ENCODE measurements around the gene DYRK2. TPM values are rescaled to one million over a fixed set of nuclear protein-coding genes. Genes with fewer than 3 reads are reported as not detected.
A peak's percentile ranks its signal among the peaks of the same experiment; 100 is the strongest.

The DYRK2 gene
- 10 to 100 TPM; 11.1 to 34.4 (median 18.8) TPM for total RNA-seq

DNA sequence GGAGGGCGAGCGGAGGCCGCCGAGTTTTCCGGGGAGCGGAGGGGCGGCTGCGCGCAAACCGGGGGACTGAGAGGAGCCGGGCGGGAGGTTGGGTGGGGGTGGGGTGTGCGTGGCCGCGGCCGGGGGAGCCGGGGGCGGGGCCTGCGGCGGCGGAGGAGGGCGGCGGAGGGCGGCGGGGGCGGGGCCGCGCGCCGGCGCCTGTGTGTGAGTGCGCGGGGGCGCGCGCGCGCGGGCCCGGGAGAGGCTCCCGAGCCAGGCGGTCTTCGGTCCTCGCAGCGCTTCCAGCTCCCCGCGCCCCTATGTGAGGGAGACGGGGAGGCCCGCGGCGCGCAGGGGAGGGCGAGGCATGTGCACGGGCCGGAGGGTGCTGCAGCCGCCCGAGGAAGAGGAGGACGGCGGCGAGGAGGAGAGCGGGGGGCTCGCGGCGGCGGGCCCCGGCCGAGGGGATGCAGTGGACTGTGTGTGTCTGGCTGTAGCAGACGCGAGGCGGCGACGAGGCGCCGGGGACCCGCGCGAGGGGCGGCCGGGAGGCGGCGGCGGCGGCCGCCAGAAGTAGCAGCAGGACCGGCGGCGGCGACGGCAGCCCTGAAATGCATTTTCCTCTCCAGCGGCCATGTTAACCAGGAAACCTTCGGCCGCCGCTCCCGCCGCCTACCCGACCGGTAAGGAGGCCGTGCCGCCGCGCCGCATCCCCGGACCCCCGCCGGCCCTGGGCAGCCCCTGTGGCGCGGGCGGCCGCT lies at the start of gene DYRK2:
TSS of gene DYRK2 (plus strand) at position 225 of the 740 bp plus-strand sequence. CDS start at position 614, 389 bp downstream.
- ATAC-seq (replicated peaks in 6 of 8) = peak; percentile 38 to 76 (median 68)
- Histone ChIP-seq H3K4me1 (replicated peaks in 1 of 2) (peaks cover 4 to 11% of the 10 kb centered on the region in 2 donors), H3K4me3 (peak within 1 kb of the TSS; percentile 89 to 100 (median 97)), H3K27ac (peak within 1 kb of the TSS; percentile 88 to 93)
- WGBS, 10 experiments = 0% methylated on average over 5 of the region's 109 CpGs; no CpG with 5 or more reads in 9 of the 10 experiments
- in situ Hi-C loops (cut with MboI; ENCODE audit: low pct_unique_long_range_greater_than_20kb in 2 of 9, low sequenced_read_pairs in 9 of 9, unreplicated experiment in 9 of 9) = loop anchor here in 1 of 9 experiments (25.0 kb wide), 1 partner anchor 186 kb away; no protein-coding TSS in a partner anchor

DNA sequence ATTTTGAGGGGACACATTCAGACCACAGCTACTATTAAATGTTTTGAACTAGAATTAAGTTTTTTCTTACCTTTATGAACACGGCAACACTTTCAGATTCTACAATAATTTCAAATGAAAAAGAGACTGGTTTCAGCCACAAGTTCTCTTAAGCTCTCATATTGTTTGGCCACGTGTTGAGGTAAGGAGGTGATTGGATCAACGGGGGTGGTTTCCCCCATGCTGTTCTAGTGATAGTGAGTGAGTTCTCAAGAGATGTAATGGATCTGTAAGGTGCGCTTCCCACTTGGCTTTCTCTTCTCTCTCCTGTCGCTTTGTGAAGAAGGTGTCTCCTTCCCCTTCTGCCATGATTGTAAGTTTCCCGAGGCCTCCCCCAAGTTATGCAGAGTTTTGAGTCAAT lies 48.9 kb upstream of the DYRK2 start:
- ATAC-seq (replicated peaks in 6 of 8) = no peak
- no peak overlapping the region for H3K27ac ChIP-seq
- in situ Hi-C loops (cut with MboI; ENCODE audit: low pct_unique_long_range_greater_than_20kb in 2 of 9, low sequenced_read_pairs in 9 of 9, unreplicated experiment in 9 of 9) = no loop called here
- no peak overlapping the region for H3K4me3 ChIP-seq
- 55 to 91% (median 83%) methylated on average over 2 to 6 of the region's 6 CpGs for WGBS, 10 experiments
- H3K4me1 ChIP-seq (replicated peaks in 1 of 2) = no peaks in the 10 kb centered on the region

DNA sequence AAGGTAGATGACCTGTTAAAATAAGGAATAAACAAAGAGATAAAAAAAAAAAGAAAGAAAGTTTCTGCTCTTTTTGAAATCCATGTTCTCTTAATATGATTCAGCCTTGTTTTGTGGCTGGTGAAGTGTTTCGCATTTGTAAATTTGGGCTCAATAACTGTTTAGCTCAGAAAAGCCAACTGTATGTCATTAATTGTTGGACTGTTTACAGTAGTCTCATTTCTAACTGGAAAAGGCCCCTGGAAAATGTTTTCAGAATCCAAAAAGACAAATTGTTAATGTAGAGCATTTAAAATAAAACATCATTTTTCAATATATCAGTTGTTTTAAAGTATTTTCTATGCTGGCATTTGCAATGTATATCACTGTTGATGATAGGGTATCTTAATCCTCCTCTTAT lies 47.4 kb upstream of the DYRK2 start:
- Histone ChIP-seq H3K4me3 (no peak overlapping the region), H3K4me1 (replicated peaks in 1 of 2) (no peaks in the 10 kb centered on the region), H3K27ac (no peak overlapping the region)
- in situ Hi-C loops (cut with MboI; ENCODE audit: low pct_unique_long_range_greater_than_20kb in 2 of 9, low sequenced_read_pairs in 9 of 9, unreplicated experiment in 9 of 9) = no loop called here
- WGBS, 10 experiments = 23 to 100% (median 86%) methylated on average over 1 of the region's 1 CpG; no CpG with 5 or more reads in 3 of the 10 experiments
- no peak for ATAC-seq (replicated peaks in 6 of 8)

DNA sequence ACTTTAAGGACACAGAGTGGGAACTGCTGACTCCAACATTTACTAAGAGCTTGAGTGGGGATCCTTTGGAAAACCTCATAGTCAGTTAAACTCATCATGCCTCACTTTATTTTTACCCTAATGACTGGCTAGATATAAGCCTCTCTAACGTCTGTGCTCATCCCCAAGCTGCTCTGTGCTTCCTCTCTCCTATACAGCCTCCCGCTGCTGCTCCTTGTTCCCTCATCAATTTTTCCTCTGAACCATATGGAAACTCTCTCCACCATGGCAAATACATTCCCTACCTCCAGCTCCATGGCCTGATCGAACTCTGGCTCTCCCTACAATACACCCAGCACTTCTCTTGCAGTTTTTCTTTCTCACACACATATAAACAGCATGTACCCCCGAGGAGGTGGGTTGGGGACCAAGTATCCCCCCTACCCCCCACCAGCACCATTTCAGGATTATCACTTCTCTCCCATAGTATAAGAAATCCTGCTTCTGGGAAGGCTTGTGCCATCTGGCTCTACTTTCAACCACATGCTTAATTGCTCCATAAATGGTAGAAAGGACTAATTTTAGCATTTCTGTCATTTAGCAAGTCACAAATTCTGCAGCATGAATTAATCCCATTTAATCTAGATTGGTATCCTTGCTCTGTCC lies 39.2 kb upstream of the DYRK2 start:
- Histone ChIP-seq H3K4me1 (replicated peaks in 1 of 2) (no peaks in the 10 kb centered on the region), H3K27ac (no peak overlapping the region), H3K4me3 (no peak overlapping the region)
- ATAC-seq (replicated peaks in 6 of 8) = no peak
- in situ Hi-C loops (cut with MboI; ENCODE audit: low pct_unique_long_range_greater_than_20kb in 2 of 9, low sequenced_read_pairs in 9 of 9, unreplicated experiment in 9 of 9) = no loop called here
- WGBS, 10 experiments = 44 to 80% (median 69%) methylated on average over 1 to 4 of the region's 4 CpGs; no CpG with 5 or more reads in 3 of the 10 experiments

DNA sequence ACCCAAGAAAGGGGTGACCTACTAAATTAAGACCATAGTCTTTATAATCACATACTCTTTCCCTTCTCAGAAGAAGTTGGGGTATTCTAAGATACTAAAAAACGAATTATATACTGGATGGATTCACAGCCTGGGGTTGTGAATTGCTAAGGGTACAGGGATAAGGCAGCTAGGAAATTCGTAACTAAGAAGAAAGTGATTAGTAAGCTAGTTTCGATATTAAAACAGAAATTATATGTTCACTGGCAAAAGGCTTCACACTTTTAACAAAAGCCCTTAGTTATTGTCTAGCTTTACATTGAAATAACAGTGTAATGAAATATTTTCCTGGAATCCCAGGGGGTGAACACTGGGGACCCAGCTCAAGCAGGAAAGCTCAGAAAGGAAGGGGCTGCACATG lies 35.5 kb upstream of the DYRK2 start:
- in situ Hi-C loops (cut with MboI; ENCODE audit: low pct_unique_long_range_greater_than_20kb in 2 of 9, low sequenced_read_pairs in 9 of 9, unreplicated experiment in 9 of 9) = no loop called here
- ATAC-seq (replicated peaks in 6 of 8) = no peak
- Histone ChIP-seq H3K27ac (no peak overlapping the region), H3K4me3 (no peak overlapping the region), H3K4me1 (replicated peaks in 1 of 2) (no peaks in the 10 kb centered on the region)
- WGBS, 10 experiments = 54 to 100% (median 93%) methylated on average over 1 to 3 of the region's 3 CpGs; no CpG with 5 or more reads in 2 of the 10 experiments

- in situ Hi-C loops (cut with MboI; ENCODE audit: low pct_unique_long_range_greater_than_20kb in 2 of 9, low sequenced_read_pairs in 9 of 9, unreplicated experiment in 9 of 9) = no loop called here
- 20 to 100% (median 91%) methylated on average over 1 to 3 of the region's 3 CpGs; no CpG with 5 or more reads in 3 of the 10 experiments for WGBS, 10 experiments
- no peak overlapping the region for H3K27ac ChIP-seq
Measured at GRCh38 chr12:67617629-67618028, 30.9 kb upstream of the DYRK2 start.

GRCh38 chr12:67618303-67618702 lies 30.2 kb upstream of the DYRK2 start:
- Histone ChIP-seq H3K27ac (no peak overlapping the region), H3K4me1 (replicated peaks in 1 of 2) (no peaks in the 10 kb centered on the region), H3K4me3 (no peak overlapping the region)
- WGBS, 10 experiments = 20 to 100% (median 84%) methylated on average over 1 to 3 of the region's 3 CpGs; no CpG with 5 or more reads in 2 of the 10 experiments
- no peak for ATAC-seq (replicated peaks in 6 of 8)
- in situ Hi-C loops (cut with MboI; ENCODE audit: low pct_unique_long_range_greater_than_20kb in 2 of 9, low sequenced_read_pairs in 9 of 9, unreplicated experiment in 9 of 9) = no loop called here

More at GRCh38 chr12:67617629-67618028, 30.9 kb upstream of the DYRK2 start:
- no peak overlapping the region for H3K4me3 ChIP-seq
- H3K4me1 ChIP-seq (replicated peaks in 1 of 2) = no peaks in the 10 kb centered on the region
- ATAC-seq (replicated peaks in 6 of 8) = peak in 1 of 8 experiments; percentile 26

- Histone ChIP-seq H3K27ac (no peak overlapping the region), H3K4me3 (no peak overlapping the region), H3K4me1 (replicated peaks in 1 of 2) (no peaks in the 10 kb centered on the region)
- WGBS, 10 experiments = 80 to 100% (median 92%) methylated on average over 1 of the region's 1 CpG; no CpG with 5 or more reads in 4 of the 10 experiments
- no peak for ATAC-seq (replicated peaks in 6 of 8)
- in situ Hi-C loops (cut with MboI; ENCODE audit: low pct_unique_long_range_greater_than_20kb in 2 of 9, low sequenced_read_pairs in 9 of 9, unreplicated experiment in 9 of 9) = no loop called here
Measured at GRCh38 chr12:67621112-67621511, 27.4 kb upstream of the DYRK2 start.

DNA sequence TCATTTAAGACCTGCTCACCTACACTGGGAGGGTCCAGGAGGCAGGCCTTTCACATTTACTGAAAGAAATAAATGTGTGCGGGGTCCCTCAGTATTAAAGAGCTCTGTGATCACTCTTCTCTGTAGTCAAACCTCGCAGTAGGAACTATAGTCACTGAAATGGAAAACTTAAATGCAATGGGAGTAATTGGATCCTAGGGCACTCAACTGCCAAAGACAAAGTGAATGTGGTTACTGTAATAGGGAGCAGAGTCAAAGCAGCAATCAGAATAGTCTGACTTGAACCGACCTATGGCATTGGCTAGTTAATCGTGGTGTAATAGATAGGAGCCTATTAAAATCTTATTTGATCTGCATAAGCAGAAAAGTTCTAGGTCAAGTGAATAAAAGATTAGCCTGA lies 26.6 kb upstream of the DYRK2 start:
- Histone ChIP-seq H3K4me1 (replicated peaks in 1 of 2) (no peaks in the 10 kb centered on the region), H3K27ac (no peak overlapping the region), H3K4me3 (no peak overlapping the region)
- no peak for ATAC-seq (replicated peaks in 6 of 8)
- 58 to 100% (median 96%) methylated on average over 1 to 4 of the region's 4 CpGs; no CpG with 5 or more reads in 2 of the 10 experiments for WGBS, 10 experiments
- in situ Hi-C loops (cut with MboI; ENCODE audit: low pct_unique_long_range_greater_than_20kb in 2 of 9, low sequenced_read_pairs in 9 of 9, unreplicated experiment in 9 of 9) = no loop called here

- ATAC-seq (replicated peaks in 6 of 8) = no peak
- in situ Hi-C loops (cut with MboI; ENCODE audit: low pct_unique_long_range_greater_than_20kb in 2 of 9, low sequenced_read_pairs in 9 of 9, unreplicated experiment in 9 of 9) = no loop called here
- WGBS, 10 experiments = 20 to 100% (median 80%) methylated on average over 1 to 3 of the region's 3 CpGs; no CpG with 5 or more reads in 2 of the 10 experiments
Measured at GRCh38 chr12:67623259-67623658, 25.3 kb upstream of the DYRK2 start.

GRCh38 chr12:67624355-67624754 lies 24.2 kb upstream of the DYRK2 start:
- Histone ChIP-seq H3K4me1 (replicated peaks in 1 of 2) (no peaks in the 10 kb centered on the region), H3K27ac (no peak overlapping the region), H3K4me3 (no peak overlapping the region)
- in situ Hi-C loops (cut with MboI; ENCODE audit: low pct_unique_long_range_greater_than_20kb in 2 of 9, low sequenced_read_pairs in 9 of 9, unreplicated experiment in 9 of 9) = no loop called here
- 71 to 100% (median 91%) methylated on average over 1 to 6 of the region's 6 CpGs; no CpG with 5 or more reads in 4 of the 10 experiments for WGBS, 10 experiments
- ATAC-seq (replicated peaks in 6 of 8) = no peak

More at GRCh38 chr12:67623259-67623658, 25.3 kb upstream of the DYRK2 start:
- H3K27ac ChIP-seq = no peak overlapping the region
- H3K4me3 ChIP-seq = no peak overlapping the region
- H3K4me1 ChIP-seq (replicated peaks in 1 of 2) = no peaks in the 10 kb centered on the region

- in situ Hi-C loops (cut with MboI; ENCODE audit: low pct_unique_long_range_greater_than_20kb in 2 of 9, low sequenced_read_pairs in 9 of 9, unreplicated experiment in 9 of 9) = loop anchor here in 1 of 9 experiments (25.0 kb wide), 1 partner anchor 163 kb away; no protein-coding TSS in a partner anchor
- Histone ChIP-seq H3K27ac (no peak overlapping the region), H3K4me1 (replicated peaks in 1 of 2) (no peaks in the 10 kb centered on the region), H3K4me3 (no peak overlapping the region)
- 0 to 67% (median 39%) methylated on average over 1 of the region's 1 CpG; no CpG with 5 or more reads in 4 of the 10 experiments for WGBS, 10 experiments
- peak in 1 of 8 experiments; percentile 68 for ATAC-seq (replicated peaks in 6 of 8)
Measured at GRCh38 chr12:67625004-67625403, 23.5 kb upstream of the DYRK2 start.

DNA sequence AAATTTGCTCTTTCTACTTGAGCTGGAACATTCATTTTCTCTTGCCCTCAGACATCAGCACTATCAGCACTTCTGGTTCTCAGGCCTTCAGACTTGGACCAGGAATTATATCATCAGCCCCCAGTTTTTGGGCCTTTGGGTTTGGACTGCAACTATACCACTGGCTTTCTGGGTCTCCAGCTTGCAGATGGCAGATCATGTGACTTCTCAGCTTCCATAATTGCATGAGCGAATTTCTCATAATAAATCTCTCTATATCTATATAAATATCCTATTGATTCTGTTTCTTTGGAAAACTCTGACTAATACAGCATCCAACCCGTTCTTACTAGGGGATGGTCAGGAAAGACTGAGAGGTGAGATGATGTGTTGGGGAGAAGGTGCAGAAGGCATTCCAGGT lies 22.4 kb upstream of the DYRK2 start:
- H3K4me1 ChIP-seq (replicated peaks in 1 of 2) = no peaks in the 10 kb centered on the region
- no peak overlapping the region for H3K4me3 ChIP-seq
- WGBS, 10 experiments = 17 to 100% (median 60%) methylated on average over 1 to 2 of the region's 2 CpGs; no CpG with 5 or more reads in 4 of the 10 experiments
- no peak for ATAC-seq (replicated peaks in 6 of 8)
- no peak overlapping the region for H3K27ac ChIP-seq
- in situ Hi-C loops (cut with MboI; ENCODE audit: low pct_unique_long_range_greater_than_20kb in 2 of 9, low sequenced_read_pairs in 9 of 9, unreplicated experiment in 9 of 9) = loop anchor here in 1 of 9 experiments (25.0 kb wide), 1 partner anchor 164 kb away; no protein-coding TSS in a partner anchor
